ENCODE data around the gene APOBEC3F. TPM values are rescaled to one million over a fixed set of nuclear protein-coding genes. Genes with fewer than 3 reads are reported as not detected.
"Not testable (repeated sequence)": the region's sequence is repeated elsewhere in the genome, so short reads cannot be mapped to it uniquely, and the experiment has no call there.

Gene APOBEC3F
- total RNA-seq, 1 donor from 2014 or later, result 1.7 TPM

DNA sequence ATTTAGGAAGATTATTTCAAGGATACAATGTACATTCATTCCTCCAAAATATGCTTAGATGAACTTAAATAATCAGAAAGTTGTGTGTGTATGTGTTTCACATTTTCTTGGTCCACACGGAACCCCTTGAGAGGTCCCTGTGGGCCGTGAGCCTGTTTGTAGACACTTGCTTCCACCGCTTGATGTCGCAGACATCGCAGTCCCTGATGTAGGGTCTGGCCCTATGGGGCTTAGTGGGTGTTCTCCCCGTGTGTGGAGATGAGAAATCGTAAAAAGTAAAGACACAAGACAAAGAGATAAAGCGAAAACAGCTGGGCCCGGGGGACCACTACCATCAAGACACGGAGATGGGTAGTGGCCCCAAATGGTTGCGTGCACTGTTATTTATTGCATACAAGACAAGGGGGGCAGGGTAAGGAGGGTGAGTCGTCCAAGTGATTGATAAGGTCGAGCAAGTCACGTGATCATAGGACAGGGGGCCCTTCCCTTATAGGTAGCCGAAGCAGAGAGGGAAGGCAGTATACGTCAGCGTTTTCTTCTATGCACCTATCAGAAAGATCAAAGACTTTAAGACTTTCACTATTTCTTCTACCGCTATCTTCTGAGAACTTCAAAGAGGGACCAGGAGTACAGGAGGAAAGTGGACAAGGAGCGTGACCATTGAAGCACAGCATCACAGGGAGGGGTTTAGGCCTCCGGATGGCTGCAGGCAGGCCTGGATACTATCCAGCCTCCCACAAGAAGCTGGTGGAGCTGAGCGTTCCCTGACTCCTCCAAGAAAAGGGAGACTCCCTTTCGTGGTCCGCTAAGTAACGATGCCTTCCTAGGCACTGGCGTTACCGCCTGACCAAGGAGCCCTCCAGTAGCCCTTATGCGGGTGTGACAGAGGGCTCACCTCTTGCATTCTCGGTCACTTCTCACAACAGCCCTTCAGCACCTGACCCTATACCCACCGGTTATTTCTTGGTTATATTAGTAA lies 27.8 kb upstream of the APOBEC3F start:
- TF ChIP-seq, protein P1, sequence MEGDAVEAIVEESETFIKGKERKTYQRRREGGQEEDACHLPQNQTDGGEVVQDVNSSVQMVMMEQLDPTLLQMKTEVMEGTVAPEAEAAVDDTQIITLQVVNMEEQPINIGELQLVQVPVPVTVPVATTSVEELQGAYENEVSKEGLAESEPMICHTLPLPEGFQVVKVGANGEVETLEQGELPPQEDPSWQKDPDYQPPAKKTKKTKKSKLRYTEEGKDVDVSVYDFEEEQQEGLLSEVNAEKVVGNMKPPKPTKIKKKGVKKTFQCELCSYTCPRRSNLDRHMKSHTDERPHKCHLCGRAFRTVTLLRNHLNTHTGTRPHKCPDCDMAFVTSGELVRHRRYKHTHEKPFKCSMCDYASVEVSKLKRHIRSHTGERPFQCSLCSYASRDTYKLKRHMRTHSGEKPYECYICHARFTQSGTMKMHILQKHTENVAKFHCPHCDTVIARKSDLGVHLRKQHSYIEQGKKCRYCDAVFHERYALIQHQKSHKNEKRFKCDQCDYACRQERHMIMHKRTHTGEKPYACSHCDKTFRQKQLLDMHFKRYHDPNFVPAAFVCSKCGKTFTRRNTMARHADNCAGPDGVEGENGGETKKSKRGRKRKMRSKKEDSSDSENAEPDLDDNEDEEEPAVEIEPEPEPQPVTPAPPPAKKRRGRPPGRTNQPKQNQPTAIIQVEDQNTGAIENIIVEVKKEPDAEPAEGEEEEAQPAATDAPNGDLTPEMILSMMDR (conservative IDR thresholded peaks at IDR 0.05; ENCODE audit: low read depth, low read length), result no peak
- no peak overlapping the region for H3K4me3 ChIP-seq (ENCODE audit: low read depth, low read length)
- DNase-seq (ENCODE audit: low read depth), result no peak

GRCh38 chr22:39013561-39013941 lies 27.1 kb upstream of the APOBEC3F start:
- not testable (repeated sequence) for DNase-seq (ENCODE audit: low read depth); H3K4me3 ChIP-seq (ENCODE audit: low read depth, low read length)

DNA sequence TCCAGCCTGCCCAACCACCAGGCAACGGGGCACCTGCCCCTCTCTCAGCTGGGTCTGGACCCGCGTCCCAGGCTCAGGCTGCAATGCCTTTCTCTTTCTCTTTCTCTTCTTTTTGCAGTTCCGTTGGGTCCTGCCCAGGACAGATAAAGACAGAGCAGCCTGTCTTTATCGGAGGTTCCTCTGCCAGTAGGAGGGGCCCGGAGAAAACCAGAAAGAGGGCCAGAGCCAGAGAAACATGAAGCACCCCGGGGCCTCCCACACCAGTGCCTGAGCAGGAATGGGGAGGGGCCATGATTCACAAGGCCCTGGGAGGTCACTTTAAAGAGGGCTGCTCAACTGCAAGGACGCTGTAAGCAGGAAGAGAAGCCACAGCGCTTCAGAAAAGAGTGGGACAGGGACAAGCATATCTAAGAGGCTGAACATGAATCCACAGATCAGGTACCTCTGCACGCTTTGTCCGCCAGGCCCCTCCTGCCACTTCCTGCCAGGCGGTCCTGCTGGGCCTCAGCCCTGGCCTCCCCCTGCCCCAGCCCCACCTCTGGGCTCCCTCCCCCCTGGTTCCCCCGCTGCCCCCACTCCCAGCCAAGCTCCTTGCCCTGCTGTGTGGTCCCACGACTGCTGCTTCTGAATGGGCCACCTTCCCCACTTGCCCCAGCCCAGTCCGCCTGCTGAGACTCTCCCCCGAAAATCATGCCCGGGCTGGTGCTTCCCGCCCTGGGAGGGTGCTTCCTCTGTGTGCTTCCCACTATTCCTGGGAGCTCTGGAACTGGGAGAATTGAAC lies 26.5 kb upstream of the APOBEC3F start, which contains the start of gene APOBEC3C:
TSS of gene APOBEC3C (plus strand) at position 316 of the 781 bp plus-strand sequence. CDS start at position 422, 106 bp downstream.
- DNase-seq (ENCODE audit: low read depth), result peak; percentile 18
- TF ChIP-seq, protein P1 (conservative IDR thresholded peaks at IDR 0.05; ENCODE audit: low read depth, low read length), result no peak
- H3K4me3 ChIP-seq (ENCODE audit: low read depth, low read length), result peak within 1 kb of the TSS; percentile 62

GRCh38 chr22:39014723-39015121 lies 25.9 kb upstream of the APOBEC3F start:
- H3K4me3 ChIP-seq (ENCODE audit: low read depth, low read length), result peak overlapping the region; percentile 62

DNA sequence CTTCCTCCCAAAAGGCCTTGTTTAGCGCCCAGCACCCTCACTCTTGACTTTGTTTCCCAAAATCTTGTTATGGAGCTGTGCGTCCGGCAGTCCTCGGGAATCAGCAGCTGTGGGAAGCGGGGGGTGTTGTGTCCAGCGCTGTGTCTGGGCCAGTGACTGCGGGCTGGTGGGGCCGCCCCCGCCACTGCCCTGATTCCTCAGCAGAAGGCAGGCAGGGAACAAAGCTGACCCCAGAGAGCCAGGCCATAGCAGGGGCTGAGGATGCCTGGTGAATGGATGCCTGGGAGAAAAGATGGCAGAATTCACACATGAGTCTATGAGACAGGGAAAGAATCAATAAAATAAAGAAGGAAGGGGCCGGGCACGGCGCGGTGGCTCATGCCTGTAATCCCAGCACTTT lies 24.1 kb upstream of the APOBEC3F start:
- no peak overlapping the region for H3K4me3 ChIP-seq (ENCODE audit: low read depth, low read length)
- TF ChIP-seq, protein P1 (conservative IDR thresholded peaks at IDR 0.05; ENCODE audit: low read depth, low read length), result no peak
- DNase-seq (ENCODE audit: low read depth), result no peak

More at GRCh38 chr22:39014723-39015121, 25.9 kb upstream of the APOBEC3F start:
- DNase-seq (ENCODE audit: low read depth), result not testable (repeated sequence)

- DNase-seq (ENCODE audit: low read depth), result no peak
- no peak overlapping the region for H3K4me3 ChIP-seq (ENCODE audit: low read depth, low read length)
- TF ChIP-seq, protein P1 (conservative IDR thresholded peaks at IDR 0.05; ENCODE audit: low read depth, low read length), result no peak
Measured at GRCh38 chr22:39017596-39018365, 22.9 kb upstream of the APOBEC3F start.

DNA sequence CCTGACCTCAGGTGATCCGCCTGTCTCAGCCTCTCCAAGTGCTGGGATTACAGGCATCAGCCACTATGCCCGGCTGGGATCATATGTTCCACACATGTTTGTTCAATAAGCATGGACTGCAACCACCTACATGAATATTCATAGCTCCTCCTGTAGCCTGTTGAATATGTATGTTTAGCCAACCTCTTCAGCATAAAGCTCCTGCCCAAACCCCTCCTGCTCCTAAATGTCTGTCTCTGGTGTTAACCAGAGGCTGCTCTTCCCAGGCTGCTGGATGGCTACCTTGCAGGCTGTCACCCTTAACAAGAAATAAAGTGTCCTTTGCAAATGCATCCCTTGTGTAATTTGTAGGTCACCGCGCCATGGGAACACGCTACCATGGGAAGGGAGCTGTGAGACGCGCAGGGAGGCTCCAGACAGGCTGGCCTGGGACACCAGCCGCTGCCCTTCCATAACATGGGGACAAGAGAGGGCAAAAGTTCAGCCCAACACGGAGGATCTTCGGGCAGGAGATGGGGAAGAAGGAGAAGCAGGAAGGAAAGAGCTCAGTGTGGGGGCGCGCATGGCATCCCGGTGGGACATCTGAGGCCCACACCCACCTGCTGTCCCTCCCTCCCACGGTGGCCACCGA lies 20.5 kb upstream of the APOBEC3F start:
- DNase-seq (ENCODE audit: low read depth), result not testable (repeated sequence)
- peak overlapping the region; percentile 26 for H3K4me3 ChIP-seq (ENCODE audit: low read depth, low read length)
